Body of pancreas (tissue), 4 donors: Measurements from ENCODE around the gene ACAA1.

ENCODE experiments used
- CTCF ChIP-seq, 7 experiments: fragments of 450-650 bp in 4 of 7; fragments of 200-600 bp in 3 of 7; sonication (generic) in 3 of 7; IDR thresholded peaks; one replicate each; pipeline ENCODE4 v1.5.1; 2016 to 2019; ENCODE audit warnings: antibody characterized with exemption in 7 of 7
- POLR2A ChIP-seq, 3 donors: fragments of 450-650 bp; IDR thresholded peaks; one replicate each; pipeline ENCODE4 v1.6.1; 2016; ENCODE audit warnings: antibody characterized with exemption in 3 of 3, mild to moderate bottlenecking in 2 of 3

- TF ChIP-seq CTCF (IDR thresholded peaks at IDR 0.05) = no peak
- no peak for TF ChIP-seq POLR2A (IDR thresholded peaks at IDR 0.05)
Observed at GRCh38 chr3:38146504-38146903, 9.6 kb upstream of the ACAA1 start.
